ENCODE measurements around the gene STIP1. TPM values are rescaled to one million over a fixed set of nuclear protein-coding genes. Genes with fewer than 3 reads are reported as not detected.

The STIP1 gene
- total RNA-seq, 1 experiment from 2014 or later, result 297 TPM

GRCh38 chr11:64235437-64236161 lies 49.6 kb downstream of the STIP1 start:
- Mint-ChIP-seq H3K27me3 (ENCODE audit: insufficient read depth, unreplicated experiment) (no peaks in the 10 kb centered on the region), H3K9me3 (ENCODE audit: unreplicated experiment) (no peaks in the 10 kb centered on the region), H3K4me3 (ENCODE audit: unreplicated experiment) (peak overlapping the region; percentile 78), H3K27ac (ENCODE audit: unreplicated experiment) (peak overlapping the region; percentile 27), H3K36me3 (ENCODE audit: insufficient read depth, unreplicated experiment) (peaks cover 31% of the 10 kb centered on the region), H3K4me1 (ENCODE audit: low read depth, unreplicated experiment) (peaks cover 8% of the 10 kb centered on the region)
- ChIA-PET POLR2A (no interaction called here), CTCF (no interaction called here)
- TSS peak; percentile 9 for BruUV-seq (replicated peaks)
- Histone ChIP-seq H3K27me3 (replicated peaks; ENCODE audit: control insufficient read depth, insufficient read depth, low read length) (no peaks in the 10 kb centered on the region), H3K9me3 (no peaks in the 10 kb centered on the region), H3K36me3 (ENCODE audit: control insufficient read depth, insufficient read depth, low read length) (peaks cover 2% of the 10 kb centered on the region), H3K4me3 (ENCODE audit: low read depth, low read length) (peak overlapping the region; percentile 77), H3K4me1 (peaks cover 25% of the 10 kb centered on the region)
- TF ChIP-seq CTCF (IDR thresholded peaks at IDR 0.05; ENCODE audit: insufficient read depth in 1 of 2, low read depth in 1 of 2, low read length in 1 of 2, severe bottlenecking in 1 of 2, unreplicated experiment in 1 of 2), result no peak
- intact Hi-C loops (cut with micrococcal nuclease; ENCODE audit: unreplicated experiment), result no loop called here
- no peak for DNase-seq

GRCh38 chr11:64237484-64237951 lies 51.5 kb downstream of the STIP1 start:
- H3K27me3 Mint-ChIP-seq (ENCODE audit: insufficient read depth, unreplicated experiment), result no peaks in the 10 kb centered on the region
- no peaks in the 10 kb centered on the region for H3K9me3 ChIP-seq
- peaks cover 24% of the 10 kb centered on the region for H3K4me1 ChIP-seq
- H3K27ac Mint-ChIP-seq (ENCODE audit: unreplicated experiment), result no peak overlapping the region
- ChIA-PET CTCF (interaction anchor here (1.2 kb wide), 1 partner anchor 9 kb away, joined by 3 read pairs; the partner anchor contains the start of gene PPP1R14B), POLR2A (interaction anchor here (0.6 kb wide), 1 partner anchor 52 kb away, joined by 3 read pairs; the partner anchor contains the start of gene STIP1)
- H3K27me3 ChIP-seq (replicated peaks; ENCODE audit: control insufficient read depth, insufficient read depth, low read length), result no peaks in the 10 kb centered on the region
- no TSS peak for BruUV-seq (replicated peaks)
- peaks cover 50% of the 10 kb centered on the region for H3K36me3 Mint-ChIP-seq (ENCODE audit: insufficient read depth, unreplicated experiment)
- intact Hi-C loops (cut with micrococcal nuclease; ENCODE audit: unreplicated experiment), result no loop called here
- no peak for TF ChIP-seq CTCF (IDR thresholded peaks at IDR 0.05; ENCODE audit: insufficient read depth in 1 of 2, low read depth in 1 of 2, low read length in 1 of 2, severe bottlenecking in 1 of 2, unreplicated experiment in 1 of 2)
- H3K4me3 ChIP-seq (ENCODE audit: low read depth, low read length), result no peak overlapping the region
- H3K4me1 Mint-ChIP-seq (ENCODE audit: low read depth, unreplicated experiment), result peaks cover 8% of the 10 kb centered on the region
- no peak for DNase-seq
- no peaks in the 10 kb centered on the region for H3K9me3 Mint-ChIP-seq (ENCODE audit: unreplicated experiment)
- no peak overlapping the region for H3K4me3 Mint-ChIP-seq (ENCODE audit: unreplicated experiment)
- H3K36me3 ChIP-seq (ENCODE audit: control insufficient read depth, insufficient read depth, low read length), result no peaks in the 10 kb centered on the region; the same call in 1 of the 2 replicates

GRCh38 chr11:64238076-64238475 lies 52.1 kb downstream of the STIP1 start:
- Mint-ChIP-seq H3K27ac (ENCODE audit: unreplicated experiment) (no peak overlapping the region), H3K36me3 (ENCODE audit: insufficient read depth, unreplicated experiment) (peaks cover 55% of the 10 kb centered on the region)
- POLR2A ChIA-PET, result no interaction called here

More at GRCh38 chr11:64238076-64238475, 52.1 kb downstream of the STIP1 start:
- H3K36me3 ChIP-seq (ENCODE audit: control insufficient read depth, insufficient read depth, low read length), result no peaks in the 10 kb centered on the region; the same call in 1 of the 2 replicates
- no peak overlapping the region for H3K4me3 Mint-ChIP-seq (ENCODE audit: unreplicated experiment)
- H3K27me3 ChIP-seq (replicated peaks; ENCODE audit: control insufficient read depth, insufficient read depth, low read length), result no peaks in the 10 kb centered on the region
- no peak for TF ChIP-seq CTCF (IDR thresholded peaks at IDR 0.05; ENCODE audit: insufficient read depth in 1 of 2, low read depth in 1 of 2, low read length in 1 of 2, severe bottlenecking in 1 of 2, unreplicated experiment in 1 of 2)
- no TSS peak for BruUV-seq (replicated peaks)
- CTCF ChIA-PET, result interaction anchor here (0.5 to 1.2 kb wide), 2 partner anchors 9 to 63 kb away, joined by 3 read pairs; partner anchors contain the start of gene PPP1R14B
- peaks cover 8% of the 10 kb centered on the region for H3K4me1 Mint-ChIP-seq (ENCODE audit: low read depth, unreplicated experiment)
- H3K27me3 Mint-ChIP-seq (ENCODE audit: insufficient read depth, unreplicated experiment), result no peaks in the 10 kb centered on the region
- intact Hi-C loops (cut with micrococcal nuclease; ENCODE audit: unreplicated experiment), result no loop called here
- H3K4me1 ChIP-seq, result peaks cover 30% of the 10 kb centered on the region
- no peaks in the 10 kb centered on the region for H3K9me3 Mint-ChIP-seq (ENCODE audit: unreplicated experiment)
- no peak overlapping the region for H3K4me3 ChIP-seq (ENCODE audit: low read depth, low read length)
- DNase-seq, result no peak
- H3K9me3 ChIP-seq, result no peaks in the 10 kb centered on the region

Data from Caco-2 (cell line).